GM12801 (cell line): ENCODE results near the gene ZNF444.

Experiments used
- CTCF ChIP-seq: IDR thresholded peaks from one replicate; pipeline ENCODE4 v1.5.1; 2011; ENCODE audit warnings: control low read depth; ENCODE audit not compliant: insufficient read length; ENCODE audit errors: extremely low read depth

ZNF444 gene

DNA sequence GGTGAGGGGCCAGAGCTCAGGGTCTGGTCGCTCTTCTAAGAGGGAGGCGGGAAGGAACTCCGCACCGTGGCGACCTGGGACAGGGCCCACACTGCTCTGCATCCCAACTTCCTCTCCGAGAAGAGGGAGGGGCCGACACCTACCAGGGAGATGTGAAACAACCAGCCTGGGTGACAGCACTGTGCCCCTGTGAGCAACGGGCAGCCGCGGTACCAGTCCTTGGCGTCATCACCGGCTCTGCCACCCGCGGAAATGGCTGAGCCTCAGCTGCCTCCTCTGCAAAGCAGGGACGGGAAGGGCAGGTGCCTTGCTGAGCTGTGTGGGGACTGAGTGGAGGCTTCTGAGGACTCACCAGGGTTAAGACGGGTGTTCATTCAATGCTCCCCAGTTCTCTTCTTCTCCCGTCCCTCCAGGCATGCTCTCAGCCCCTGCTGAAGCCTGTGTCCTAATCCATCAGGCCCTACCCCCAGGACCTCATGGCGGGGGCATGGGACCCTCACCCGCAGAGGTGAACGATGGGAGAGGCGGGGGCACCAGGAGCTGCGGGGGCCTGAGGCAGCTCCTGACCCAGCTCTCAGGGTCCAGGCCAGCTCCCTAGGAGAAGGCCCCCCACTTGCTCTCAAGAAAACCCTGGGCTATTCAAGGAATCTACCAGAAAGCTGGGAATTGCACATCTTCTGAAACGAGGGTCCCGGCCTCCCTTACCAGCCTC, 29.3 kb upstream of the ZNF444 start:
- TF ChIP-seq CTCF = no peak

GRCh38 chr19:56112313-56112709, 28.8 kb upstream of the ZNF444 start:
- no peak for TF ChIP-seq CTCF

DNA sequence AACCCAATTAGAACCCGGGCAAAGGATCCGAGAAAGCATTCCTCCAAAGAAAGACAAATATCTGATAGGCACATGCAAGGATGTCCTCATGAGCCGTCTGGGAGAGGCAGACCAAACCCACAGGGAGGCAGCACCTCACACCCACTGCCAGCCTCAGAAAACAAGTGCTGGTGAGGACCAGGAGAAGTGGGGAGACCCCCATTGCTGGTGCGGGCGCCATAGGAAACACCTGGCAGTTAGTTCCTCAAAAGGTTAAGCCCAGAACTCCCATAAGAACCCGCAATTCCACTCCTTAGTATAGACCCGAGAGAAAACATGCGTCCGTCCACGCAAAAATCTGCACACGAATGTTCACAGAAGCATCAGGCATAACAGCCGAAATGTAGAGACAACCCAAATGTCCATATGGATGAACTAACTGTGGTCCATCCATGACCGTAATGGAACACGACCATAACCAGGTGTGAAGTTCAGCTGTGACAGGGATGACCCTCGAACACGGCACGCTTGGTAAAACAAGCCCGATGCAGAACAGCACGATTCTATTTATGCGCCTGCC, 27.9 kb upstream of the ZNF444 start:
- no peak for TF ChIP-seq CTCF

GRCh38 chr19:56114051-56114777, 26.9 kb upstream of the ZNF444 start:
- no peak for TF ChIP-seq CTCF

DNA sequence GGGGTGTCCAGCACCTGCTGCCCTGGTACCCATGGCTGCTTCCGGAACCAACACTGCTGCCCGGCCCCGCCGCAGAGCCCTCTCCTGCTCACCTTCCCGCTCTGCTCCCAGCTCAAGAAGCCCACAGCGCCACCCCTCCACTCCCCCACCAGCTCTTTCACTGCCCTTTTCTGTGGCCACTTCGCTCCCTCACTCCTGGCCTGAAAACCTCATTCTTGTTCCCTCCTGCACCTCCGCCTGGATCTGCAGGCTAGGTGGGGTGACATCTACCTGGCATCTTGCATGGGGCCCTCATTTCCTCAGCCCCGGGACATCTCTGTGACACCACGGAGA, 26.3 kb upstream of the ZNF444 start:
- no peak for TF ChIP-seq CTCF

DNA sequence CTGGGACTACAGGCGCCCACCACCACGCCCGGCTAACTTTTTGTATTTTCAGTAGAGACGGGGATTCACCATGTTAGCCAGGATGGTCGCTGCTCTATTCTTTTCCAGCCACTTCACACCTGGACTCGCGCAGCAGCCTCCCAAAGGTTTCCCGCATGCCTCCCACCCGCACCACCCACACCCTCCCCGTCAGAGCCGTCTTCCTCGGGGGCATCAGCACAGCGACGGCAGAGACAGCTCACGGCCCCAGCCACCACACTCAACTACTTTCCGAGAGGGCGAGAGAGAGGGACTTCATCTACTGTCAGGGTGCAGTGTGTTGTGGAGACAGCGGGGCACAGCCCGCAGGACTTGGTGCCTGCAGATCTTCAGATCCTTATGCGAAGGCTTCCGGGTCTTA, 25.6 kb upstream of the ZNF444 start:
- TF ChIP-seq CTCF = no peak

DNA sequence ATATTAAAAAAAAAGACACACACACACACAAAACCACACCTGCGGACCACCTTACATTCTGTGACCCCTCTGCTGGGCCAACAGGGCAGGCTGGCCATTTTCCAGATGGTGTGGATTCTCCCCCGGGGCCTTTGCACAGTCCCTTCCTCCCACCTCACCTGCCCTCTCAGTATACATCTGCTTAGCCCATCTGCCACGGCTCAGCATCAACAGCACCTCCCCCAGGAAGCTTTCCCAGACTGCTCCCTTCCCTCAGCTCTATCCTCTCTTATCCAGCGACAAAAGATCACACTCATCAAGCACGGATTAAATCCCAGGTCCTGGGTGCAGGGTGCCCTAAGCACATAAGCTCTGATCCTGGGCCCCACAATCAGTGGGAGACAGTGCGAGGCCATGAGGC, 24.5 kb upstream of the ZNF444 start:
- no peak for TF ChIP-seq CTCF
